Peyer's patch (tissue), 4 donors: ENCODE results near the gene LRCH4. TPM values are rescaled to one million over a fixed set of nuclear protein-coding genes. Genes with fewer than 3 reads are reported as not detected.

ENCODE experiments used
- small RNA-seq, 2 donors: library from RNA; depleted of rRNA; stranded (forward); fragments of <200 nt; gene quantifications; one replicate each; pipeline ENCODE3, GENCODE V24; 2016
- total RNA-seq, 4 donors: library from RNA; depleted of rRNA; stranded (reverse); fragments of >200 nt; gene quantifications; one replicate each; pipeline ENCODE4 v1.1.0, GENCODE V29; 2016

LRCH4 gene
- total RNA-seq, 4 donors from 2014 or later = 76.7 to 232 (median 156) TPM

Small RNA genes within 50 kb of the gene (small RNA-seq; reads per million reads assigned to genes)
- 0 reads per million in 2 donors for gene RN7SL416P
- gene SAP25 = 0 reads per million in 2 donors

Other genes with a start within 250 kb of the LRCH4 start
- gene PILRB, start 228.0 kb downstream of the LRCH4 start, total RNA-seq = 100 to 1,000 TPM in 3 of 4 donors, 10 to 100 TPM in 1; 73.6 to 179 (median 150) TPM
- gene PILRA, start 212.6 kb downstream of the LRCH4 start, total RNA-seq = 1 to 10 TPM; 5.8 to 9.5 (median 5.9) TPM
- gene ZCWPW1, start 157.4 kb downstream of the LRCH4 start, total RNA-seq = 10 to 100 TPM in 1 of 4 donors, 1 to 10 TPM in 3; 1.8 to 19.8 (median 3.6) TPM
- 10 to 100 TPM; 17.3 to 46.3 (median 32.2) TPM for gene MEPCE, start 156.3 kb downstream of the LRCH4 start, total RNA-seq
- 10 to 100 TPM; 44.8 to 67.7 (median 49.0) TPM for gene PPP1R35, start 149.6 kb downstream of the LRCH4 start, total RNA-seq
- gene SPACDR, start 121.9 kb downstream of the LRCH4 start, total RNA-seq = not detected
- 10 to 100 TPM; 28.9 to 51.2 (median 40.6) TPM for gene TSC22D4, start 106.9 kb downstream of the LRCH4 start, total RNA-seq
- 1 to 10 TPM in 1 of 4 donors, under 1 TPM in 2, not detected in 1; 0.38 to 2.5 (median 0.40) TPM for gene NYAP1, start 102.2 kb downstream of the LRCH4 start, total RNA-seq
- gene AGFG2, start 46.9 kb downstream of the LRCH4 start, total RNA-seq = 10 to 100 TPM; 38.4 to 63.6 (median 49.9) TPM
- 10 to 100 TPM in 3 of 4 donors, 1 to 10 TPM in 1; 2.5 to 18.2 (median 13.4) TPM for gene SAP25, start 12.2 kb downstream of the LRCH4 start, total RNA-seq
- 1 to 10 TPM in 2 of 4 donors, not detected in 2; 1.1 to 2.8 TPM for gene FBXO24, start 199 bp upstream of the LRCH4 start, total RNA-seq
- 10 to 100 TPM in 2 of 4 donors, 1 to 10 TPM in 2; 1.8 to 53.6 (median 9.8) TPM for gene PCOLCE, start 16.2 kb upstream of the LRCH4 start, total RNA-seq
- 10 to 100 TPM in 1 of 4 donors, 1 to 10 TPM in 3; 5.0 to 14.2 (median 7.3) TPM for gene MOSPD3, start 26.4 kb upstream of the LRCH4 start, total RNA-seq
- gene TFR2, start 55.4 kb upstream of the LRCH4 start, total RNA-seq = 1 to 10 TPM in 2 of 4 donors, not detected in 2; 1.6 to 2.5 TPM
- gene ACTL6B, start 70.3 kb upstream of the LRCH4 start, total RNA-seq = not detected
- gene GNB2, start 87.6 kb upstream of the LRCH4 start, total RNA-seq = 100 to 1,000 TPM; 123 to 236 (median 172) TPM
- 100 to 1,000 TPM in 1 of 4 donors, 10 to 100 TPM in 3; 41.3 to 126 (median 72.9) TPM for gene GIGYF1, start 108.1 kb upstream of the LRCH4 start, total RNA-seq
- gene POP7, start 120.0 kb upstream of the LRCH4 start, total RNA-seq = 10 to 100 TPM; 23.9 to 38.1 (median 29.7) TPM
- not detected for gene EPO, start 134.3 kb upstream of the LRCH4 start, total RNA-seq
- not detected for gene ZAN, start 147.5 kb upstream of the LRCH4 start, total RNA-seq
- gene EPHB4, start 241.4 kb upstream of the LRCH4 start, total RNA-seq = 10 to 100 TPM; 10.3 to 48.7 (median 31.7) TPM